Activated T-helper 9 cell treated with anti-CD3 and anti-CD28 coated beads, Interleukin-2, amount 50 U/mL, for 16 hours (primary cell): ENCODE data around the gene PAX8.
A peak's percentile ranks its signal among the peaks of the same experiment; 100 is the strongest.
"Not testable (repeated sequence)": the region's sequence is repeated elsewhere in the genome, so short reads cannot be mapped to it uniquely, and the experiment has no call there.

ENCODE experiments used
- DNase-seq: peaks from one replicate; pipeline ENCODE4 v3.0.0-alpha.2; 2020; ENCODE audit warnings: low read depth

The PAX8 gene

GRCh38 chr2:113278742-113279139 is at the start of gene PAX8:
Gene PAX8 (minus strand): TSS chr2:113278921. CDS start chr2:113278394, 527 bp downstream.
- DNase-seq = no peak

GRCh38 chr2:113328043-113328442 is 49.3 kb upstream of the PAX8 start:
- no peak for DNase-seq

GRCh38 chr2:113325161-113325731 is 46.5 kb upstream of the PAX8 start:
- DNase-seq = not testable (repeated sequence)

GRCh38 chr2:113324684-113325160 is 46.0 kb upstream of the PAX8 start:
- peak; percentile 9 for DNase-seq

DNA sequence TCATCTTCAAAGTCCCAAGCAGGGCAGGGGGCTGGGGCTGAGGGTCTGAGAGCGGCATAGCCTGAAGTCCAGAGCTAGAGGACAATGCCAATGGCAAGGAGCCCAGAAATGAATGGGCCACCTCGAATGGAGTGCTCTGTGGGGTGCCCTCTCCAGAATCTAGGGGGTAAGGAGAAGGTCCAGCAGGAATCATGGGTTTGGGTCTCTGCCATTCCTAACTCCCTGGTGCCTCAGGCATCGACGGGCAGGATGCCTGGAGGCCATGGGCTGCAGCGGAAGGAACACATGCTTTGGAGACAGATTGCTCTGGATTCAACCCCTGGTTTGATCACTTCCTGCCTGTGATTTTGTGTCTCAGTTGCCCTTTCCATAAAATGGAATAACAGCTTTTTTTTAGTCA is 44.4 kb upstream of the PAX8 start:
- not testable (repeated sequence) for DNase-seq

DNA sequence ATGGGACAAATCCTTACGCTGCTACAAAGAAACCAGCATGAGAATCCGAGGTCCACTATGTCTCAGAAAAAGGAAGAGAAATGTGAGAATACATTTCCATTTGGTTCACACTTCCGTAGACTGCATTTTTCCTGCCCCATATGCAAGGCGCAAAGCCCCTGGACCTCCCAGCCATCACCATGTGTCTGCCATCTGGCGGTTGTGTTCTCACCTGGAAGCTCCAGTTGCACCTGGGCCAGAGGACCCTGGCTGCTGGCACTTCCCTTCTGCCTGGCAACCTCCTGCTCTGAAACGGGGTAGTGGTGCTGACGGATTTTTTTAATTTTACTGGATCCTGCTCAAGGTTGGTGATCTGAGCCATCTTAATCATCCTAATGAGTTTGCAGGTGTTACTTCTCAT is 41.4 kb upstream of the PAX8 start:
- not testable (repeated sequence) for DNase-seq

DNA sequence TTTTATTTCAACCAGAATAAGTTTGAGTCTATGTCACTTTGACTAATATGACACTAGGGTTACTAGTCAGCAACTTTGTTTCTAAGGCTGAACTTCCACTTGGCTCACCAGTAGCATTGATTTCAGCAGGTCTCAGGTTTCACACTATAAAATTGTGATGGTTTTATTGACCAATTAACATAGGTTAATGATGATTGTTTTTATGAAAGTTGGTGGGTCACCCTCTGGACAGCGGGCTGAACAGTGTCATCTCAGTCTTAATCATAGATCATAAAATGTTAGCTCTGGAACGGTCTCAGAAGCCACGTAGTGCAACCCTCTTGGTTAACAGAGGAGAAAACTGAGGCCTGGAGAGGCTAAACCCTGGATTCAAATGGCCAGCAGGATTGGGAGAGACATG is 40.2 kb upstream of the PAX8 start:
- DNase-seq = not testable (repeated sequence)

- DNase-seq = no peak
Observed at GRCh38 chr2:113316085-113316484, 37.4 kb upstream of the PAX8 start.

GRCh38 chr2:113314663-113315062 is 35.9 kb upstream of the PAX8 start:
- not testable (repeated sequence) for DNase-seq

DNA sequence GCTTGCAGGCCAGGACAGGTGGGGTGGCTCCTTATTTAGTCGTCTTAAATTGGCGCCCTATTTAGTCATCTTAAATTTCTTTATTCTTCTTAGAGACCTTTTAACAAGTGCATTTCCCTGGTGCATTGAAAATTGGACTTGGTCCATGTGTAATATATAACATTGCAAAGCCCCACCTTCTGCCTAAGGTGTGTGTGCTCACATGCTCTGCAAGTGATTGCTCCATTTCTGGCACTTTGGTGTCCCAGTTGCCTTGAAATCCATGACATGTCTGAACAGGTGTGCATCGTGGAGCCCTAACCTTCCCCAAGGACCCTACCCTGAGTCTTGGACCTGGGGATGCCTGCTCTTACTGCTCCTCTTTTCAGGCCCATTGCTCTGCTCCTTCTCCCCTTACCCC is 35.5 kb upstream of the PAX8 start:
- not testable (repeated sequence) for DNase-seq

DNA sequence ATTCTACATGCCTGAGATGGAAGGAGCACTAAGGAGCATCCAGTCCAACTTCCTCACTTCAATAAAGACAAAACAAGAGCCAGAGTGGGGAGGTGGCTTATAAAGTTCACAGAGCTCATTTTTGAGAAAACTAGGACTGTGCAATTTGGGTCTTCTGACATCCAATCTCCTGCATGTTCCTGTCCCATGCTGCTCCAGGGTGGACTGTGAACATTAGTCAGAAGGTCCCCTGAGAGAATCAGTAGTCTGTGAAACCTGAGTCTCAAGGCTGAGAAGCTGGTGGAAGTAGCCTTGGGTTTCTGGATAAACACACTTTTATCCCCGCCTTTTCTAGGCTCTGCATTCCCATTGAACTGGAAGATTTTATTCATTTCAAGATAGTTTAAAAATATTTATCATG is 33.1 kb upstream of the PAX8 start:
- DNase-seq = not testable (repeated sequence)

DNA sequence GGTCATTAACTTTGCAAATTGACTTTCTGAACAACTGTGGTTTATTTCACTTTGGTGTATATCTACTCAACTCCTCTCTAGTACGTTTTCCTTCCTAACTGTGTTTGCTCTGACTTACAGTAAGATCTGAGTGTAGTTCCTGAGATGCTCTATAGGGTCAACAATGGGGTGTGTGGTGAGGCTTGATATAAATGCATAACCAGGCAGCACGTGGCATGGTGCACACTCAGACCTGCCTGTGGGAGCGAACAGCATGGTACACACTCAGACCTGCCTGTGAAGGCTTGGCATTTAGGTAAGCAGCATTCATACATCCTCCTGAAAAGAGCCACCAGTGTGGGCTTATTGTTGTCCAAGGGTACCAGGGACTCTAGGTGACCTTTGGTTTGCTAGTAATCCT is 32.5 kb upstream of the PAX8 start:
- not testable (repeated sequence) for DNase-seq

DNA sequence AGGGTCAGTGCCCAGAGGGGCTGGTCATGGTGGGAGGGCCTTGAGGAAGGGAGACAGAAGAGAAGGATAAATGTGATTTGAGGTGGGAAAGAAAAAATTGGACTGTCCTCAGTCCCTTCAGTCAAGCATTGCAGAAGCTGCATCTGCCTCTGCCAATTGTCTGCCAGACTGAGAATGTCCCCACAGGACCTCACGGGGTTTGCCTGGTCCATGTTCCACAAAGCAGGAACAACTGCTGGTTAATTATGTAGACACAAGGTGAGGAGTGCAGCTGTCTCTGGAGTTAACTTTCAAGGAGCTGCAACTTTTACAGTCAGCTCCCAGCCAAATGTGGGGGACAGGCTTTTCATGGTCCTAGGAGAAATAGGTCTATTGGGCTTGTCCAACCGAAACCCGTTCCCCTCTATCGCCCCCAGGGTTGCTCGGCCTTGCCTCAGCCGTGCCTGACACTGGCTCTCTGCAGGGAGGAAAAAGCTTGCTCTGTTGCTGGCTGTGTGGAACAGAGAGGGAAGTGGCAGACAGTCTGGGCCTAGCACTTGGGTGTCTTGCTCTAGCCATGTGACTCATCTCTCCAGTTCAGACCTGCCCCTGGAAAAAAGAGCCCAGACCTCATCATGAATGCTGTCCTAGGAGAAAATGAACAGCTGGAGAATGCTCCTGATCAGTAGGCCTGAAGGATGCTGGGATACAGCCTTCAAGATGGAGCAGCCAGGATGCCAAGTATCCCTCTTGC is 31.1 kb upstream of the PAX8 start:
- no peak for DNase-seq

DNA sequence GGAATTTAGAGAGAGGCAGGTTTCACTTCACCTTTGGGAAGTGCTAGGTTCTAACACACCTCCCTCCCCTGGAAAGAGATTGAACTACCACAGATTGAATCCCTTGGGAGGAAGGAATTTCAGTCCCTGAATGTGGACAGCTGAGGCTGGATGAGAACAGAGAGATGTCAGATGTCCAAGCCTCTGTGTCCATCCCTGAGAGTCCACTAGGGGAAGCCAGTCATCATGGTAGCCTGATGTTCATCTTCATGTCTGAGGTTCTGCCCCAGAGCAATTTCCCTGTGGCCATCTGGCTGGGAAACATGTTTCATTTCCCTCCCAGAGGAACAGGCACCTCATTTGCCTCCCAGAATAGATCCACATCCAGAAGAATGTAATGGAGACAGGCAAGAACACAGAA is 30.1 kb upstream of the PAX8 start:
- DNase-seq = not testable (repeated sequence)

DNA sequence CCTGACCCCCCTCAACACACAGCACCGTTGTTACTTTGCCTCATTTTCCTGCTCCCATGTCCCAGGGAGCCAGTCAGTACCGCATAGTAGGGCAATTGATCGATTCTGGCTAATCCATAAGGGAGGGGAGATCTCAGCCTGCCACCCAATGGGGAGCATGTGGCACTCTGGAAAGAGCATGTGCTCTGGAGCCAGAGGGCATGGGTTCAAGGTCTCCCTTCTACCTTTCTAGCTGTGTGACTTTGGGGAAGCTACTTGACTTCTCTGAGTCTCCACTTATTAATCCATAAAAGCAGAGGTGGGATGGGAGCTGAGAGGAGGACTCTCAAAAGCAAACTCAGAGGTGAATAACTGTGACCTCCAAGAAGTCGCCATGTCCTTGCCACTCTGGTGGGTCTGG is 27.5 kb upstream of the PAX8 start:
- DNase-seq = not testable (repeated sequence)

DNA sequence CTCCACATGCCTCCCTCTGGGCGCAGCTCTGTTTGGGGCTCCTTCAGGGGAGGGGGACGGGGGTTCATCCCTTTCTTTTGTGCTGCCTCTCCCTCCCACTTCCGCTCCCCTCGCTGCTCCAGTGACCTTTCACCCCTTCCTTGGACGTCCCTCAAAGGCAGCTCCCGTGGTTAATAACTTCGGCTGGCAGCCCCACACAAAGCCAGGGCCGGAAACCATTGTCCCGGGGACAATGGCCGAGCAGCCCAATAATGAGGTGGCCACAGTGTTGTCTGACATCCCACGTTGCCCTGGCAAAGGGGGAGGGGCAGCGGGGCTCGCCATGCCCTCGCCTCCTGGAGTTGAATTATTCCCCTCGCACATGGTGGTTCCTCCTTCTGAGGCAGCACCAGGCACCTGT is 27.0 kb upstream of the PAX8 start:
- DNase-seq = not testable (repeated sequence)

DNA sequence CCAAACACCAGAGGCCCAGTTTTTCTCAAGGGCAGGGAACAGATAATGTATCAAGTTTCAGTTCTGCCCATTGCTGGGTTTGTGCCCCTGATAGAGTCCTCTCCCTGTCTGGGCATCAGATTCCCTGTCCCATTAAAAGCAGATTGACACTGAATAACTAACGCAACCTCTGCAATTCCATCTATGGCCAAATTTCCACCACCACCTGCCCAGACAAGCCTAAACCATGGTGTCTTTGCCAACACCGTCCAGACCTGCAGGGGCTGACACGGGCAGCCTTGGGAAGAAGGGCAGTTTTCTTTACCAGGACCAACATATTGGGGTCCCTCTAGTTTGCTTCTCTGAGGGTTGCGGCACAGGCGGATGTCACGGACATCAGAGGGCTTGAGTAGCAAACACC is 26.4 kb upstream of the PAX8 start:
- no peak for DNase-seq

- no peak for DNase-seq
Observed at GRCh38 chr2:113304702-113305101, 26.0 kb upstream of the PAX8 start.

- not testable (repeated sequence) for DNase-seq
Observed at GRCh38 chr2:113302216-113302980, 23.7 kb upstream of the PAX8 start.

GRCh38 chr2:113300281-113300680 is 21.6 kb upstream of the PAX8 start:
- DNase-seq = no peak

GRCh38 chr2:113298176-113298575 is 19.5 kb upstream of the PAX8 start:
- no peak for DNase-seq

DNA sequence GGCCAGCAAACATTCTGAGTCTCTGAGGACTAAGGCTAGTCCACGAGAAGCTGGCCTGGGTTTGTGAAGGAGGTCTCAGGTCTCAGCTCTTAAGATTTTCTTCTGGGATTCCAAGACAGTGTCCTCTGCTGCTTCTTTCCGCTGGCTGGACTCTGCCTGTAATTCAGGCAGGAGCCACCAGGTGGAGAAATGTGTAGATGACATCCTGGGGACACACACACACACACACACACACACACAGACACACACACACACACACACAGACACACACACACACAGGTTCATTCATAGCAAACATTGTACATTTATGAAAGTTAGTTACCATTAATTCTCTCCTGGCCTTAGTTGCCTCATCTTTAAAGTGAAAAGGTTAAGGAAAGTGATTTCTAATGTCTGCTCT is 18.9 kb upstream of the PAX8 start:
- not testable (repeated sequence) for DNase-seq

- no peak for DNase-seq
Observed at GRCh38 chr2:113291191-113291590, 12.5 kb upstream of the PAX8 start.
